HG03139 (cell line): ENCODE data around the gene SLC6A1.

Source experiments
- ATAC-seq: cut with Tn5 transposase; IDR thresholded peaks from one replicate; pipeline ENCODE4 v1.9.1; 2021; ENCODE audit not compliant: unreplicated experiment

SLC6A1 gene

DNA sequence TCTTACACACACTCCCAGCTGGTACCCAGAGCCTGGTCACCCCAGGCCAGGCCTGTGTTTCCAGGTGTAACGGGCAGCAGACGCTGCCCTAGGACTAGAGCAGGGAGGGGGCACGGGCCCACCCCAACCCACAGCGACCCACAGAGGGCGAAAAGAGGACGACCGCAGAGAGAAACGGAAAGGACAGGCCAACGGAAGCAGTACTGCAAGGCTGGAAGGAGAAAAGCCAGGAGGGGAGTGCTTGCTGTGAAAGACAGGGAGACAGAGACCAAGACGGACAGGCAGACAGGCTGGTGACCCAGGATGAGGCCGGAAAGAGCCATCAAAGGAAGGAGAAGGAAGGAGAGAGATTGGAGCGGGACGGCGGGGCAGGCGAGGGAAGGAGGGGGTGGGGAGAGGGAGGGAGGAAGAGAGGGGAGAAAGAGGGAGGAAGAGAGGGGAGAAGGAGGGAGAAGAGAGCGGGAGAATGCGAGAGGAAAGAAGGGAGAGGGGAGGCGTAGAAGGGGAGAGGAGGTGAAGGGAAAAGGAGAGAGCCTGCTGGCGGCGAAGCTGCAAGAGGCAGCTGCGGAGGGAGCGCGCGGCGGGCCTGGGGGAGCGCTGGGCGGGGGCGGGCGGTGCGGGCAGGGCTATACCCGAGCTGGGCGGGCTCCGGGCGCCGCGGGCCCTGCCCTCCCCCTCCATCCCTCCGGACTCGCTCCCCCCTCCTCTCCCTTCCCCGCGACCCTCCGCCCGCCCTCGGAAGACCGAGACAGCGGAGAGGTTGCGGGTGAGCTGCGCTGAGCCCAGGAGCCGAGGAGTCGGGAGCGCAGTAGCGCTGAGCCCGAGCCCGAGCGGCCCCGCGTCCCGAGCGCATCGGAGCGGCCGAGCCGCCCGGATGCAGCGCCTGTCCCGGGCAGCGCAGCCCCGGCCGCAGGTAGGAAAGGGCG is at the start of gene SLC6A1:
SLC6A1 (plus strand) TSS at position 732 of the 926 bp plus-strand sequence. CDS start 24,464 bp downstream, outside the sequence.
- ATAC-seq = no peak

DNA sequence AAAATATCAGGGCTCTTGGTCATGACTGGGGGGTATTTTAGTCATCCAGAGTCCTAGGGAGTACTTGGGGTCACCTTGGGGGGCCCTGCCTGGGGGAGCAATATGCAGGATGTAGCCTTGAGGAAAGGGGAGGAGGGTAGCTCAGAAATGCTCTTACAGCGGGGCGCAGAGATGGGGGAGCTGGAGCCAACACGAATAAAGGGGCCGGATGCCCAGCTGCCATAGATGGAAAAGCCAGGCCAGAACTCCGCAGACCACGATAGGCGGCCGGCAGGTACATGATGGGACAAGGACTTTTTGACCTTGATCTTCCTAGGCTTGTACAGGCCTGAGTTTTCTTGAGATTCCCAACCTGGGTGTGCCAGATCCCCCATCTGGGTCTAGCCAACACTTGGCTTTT is 47.7 kb upstream of the SLC6A1 start:
- ATAC-seq = no peak

DNA sequence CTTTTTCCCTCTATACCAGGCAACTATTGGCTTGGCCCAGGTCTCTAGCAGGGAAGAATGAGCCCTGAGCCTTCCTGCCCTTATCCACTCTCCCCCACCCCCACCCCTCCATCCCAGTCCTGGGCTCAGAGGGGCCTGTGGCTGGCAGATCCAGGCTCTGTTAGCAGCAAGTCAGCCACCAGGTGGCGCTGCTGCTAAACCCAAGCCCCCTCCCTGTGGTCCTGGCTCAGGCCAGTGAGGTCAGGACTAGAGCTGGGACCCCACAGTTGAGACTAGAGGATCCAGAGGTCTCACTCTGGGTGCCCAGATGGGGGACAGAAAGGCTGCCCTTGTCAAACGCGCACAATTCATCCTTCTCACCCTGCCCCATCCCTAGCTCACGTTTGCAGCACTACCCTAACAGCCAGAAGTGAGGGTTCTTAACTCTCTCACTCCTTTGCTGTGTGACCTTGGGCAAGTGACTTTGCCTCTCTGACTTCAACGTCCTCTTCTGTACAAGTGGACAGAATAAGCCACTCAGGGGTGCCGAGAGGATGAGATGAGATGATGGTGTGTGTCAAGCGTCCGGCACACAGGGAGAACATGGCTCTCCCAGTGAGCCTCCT is 46.8 kb upstream of the SLC6A1 start:
- ATAC-seq = no peak

DNA sequence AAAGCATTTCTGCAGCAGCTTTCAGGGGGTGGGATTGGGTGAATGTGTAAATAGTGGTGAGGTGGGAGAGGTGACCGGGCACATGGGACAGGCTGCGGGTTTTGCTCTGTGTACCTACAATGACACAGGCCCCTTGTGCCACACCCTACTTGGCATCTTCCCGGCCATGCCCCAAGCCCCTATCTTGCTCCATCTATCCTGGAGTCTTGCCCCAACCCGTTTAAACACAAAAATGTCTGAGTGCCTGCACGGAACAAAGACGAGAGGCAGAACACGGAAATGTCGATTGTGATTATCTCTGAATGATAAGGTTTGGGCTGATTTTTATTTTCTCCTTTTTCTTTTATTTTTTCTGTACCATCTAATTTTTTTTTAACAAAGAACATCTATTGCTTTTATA is 46.0 kb upstream of the SLC6A1 start:
- ATAC-seq = no peak

DNA sequence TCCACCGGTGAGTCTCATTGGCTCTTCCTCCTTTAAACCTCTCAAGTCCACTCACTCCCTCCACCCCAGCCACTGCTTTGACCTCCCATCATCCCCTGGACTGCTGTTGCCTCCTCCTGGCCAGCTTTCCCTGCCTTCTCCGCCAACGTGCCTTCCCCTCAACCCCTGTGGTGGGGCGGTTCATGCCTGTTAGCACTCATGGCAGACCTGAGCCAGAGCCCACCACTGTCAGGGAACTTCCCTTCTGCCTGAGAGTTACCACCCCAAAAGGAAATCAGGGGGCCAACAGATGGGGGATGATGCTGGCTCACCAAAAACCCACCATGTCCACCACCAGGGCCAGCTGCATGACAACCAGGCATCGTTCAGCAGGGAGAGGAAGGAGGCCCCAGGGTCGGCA is 44.2 kb upstream of the SLC6A1 start:
- no peak for ATAC-seq

DNA sequence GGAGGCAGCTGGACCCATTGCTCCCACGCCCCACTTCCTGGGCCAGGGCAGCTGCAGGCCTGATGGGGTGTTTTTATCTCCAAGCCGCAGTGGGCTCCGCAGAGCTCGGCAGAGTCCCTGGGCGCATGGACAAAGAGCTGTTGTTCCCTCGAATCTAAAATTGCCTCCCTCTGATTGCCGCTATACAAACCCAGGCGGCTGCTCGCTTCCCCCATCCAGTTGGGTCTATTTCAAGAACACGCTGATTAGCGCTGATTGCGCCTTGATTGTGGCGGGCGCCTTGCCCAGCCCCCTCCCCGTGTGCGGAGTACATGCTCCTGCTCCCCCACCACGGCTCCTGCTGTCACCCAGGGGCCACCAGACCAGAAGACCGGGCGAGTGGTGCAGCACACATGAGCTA is 43.4 kb upstream of the SLC6A1 start:
- ATAC-seq = no peak

DNA sequence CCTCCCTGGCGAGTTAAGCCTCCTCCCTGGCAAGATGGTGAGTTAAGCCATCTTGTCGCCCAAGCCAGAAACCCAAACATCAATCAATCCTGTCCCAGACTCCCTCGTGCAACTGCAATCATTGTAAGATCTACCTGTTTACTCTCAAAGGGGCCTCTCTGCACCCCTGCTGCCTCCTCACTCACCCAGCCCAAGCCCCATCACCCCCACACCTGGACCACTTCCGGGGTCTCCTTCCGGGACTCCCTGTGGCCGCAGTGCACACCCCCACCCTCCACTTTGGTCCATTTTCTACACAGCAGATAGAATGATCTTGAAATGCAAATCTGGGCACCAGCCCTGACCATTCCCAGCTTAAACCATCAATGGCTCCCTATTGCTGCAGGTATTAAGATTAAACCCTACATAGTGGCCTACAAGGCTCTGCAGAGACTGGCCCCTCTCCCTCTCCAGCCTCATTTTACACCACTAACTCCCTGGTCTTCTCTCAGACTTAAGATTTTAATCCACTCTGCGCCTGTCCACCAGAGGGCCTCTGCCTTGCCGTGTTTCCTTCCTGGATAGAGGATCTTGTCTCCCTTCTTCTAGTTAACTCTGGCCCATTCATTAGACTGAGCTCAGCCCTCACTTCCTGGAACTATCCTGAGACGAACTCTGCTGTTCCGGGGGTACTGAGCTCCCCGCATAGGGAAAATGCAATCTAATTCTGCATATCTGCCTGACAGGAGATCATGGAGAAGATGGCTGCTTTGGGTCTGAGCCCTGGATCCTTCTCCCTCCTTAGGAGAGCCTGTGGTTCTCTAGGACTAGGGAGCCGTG is 41.9 kb upstream of the SLC6A1 start:
- no peak for ATAC-seq

DNA sequence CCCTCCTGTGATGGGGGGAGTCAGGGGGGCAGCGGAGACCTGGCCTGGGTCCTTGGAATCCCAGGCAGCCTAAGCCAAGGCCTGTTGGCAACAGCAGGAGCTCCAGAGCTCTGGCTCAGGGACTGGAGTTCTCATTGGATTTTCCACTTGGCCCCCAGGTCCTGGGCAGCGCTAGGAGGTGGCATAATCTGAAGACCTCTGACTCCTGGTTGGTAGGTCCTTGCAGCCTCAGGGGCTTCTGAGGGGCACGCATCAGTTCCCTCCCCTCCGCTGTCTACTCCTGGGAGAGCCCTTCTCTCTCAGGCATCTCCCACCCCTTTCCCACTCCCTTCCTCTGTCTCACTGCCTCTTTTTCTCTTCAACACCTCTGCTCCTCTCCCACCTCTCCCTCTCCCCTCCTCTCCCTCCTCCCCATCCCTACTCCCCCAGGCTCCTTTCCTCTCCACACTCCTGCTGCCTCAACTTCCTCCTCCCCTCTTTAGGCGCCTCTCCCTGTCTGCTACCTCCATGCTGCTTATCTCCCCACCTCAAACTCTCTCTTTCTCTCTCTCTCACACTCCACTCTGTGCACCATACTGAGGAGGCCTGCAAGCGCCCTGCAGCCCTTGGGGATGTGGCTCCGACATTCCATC is 41.1 kb upstream of the SLC6A1 start:
- no peak for ATAC-seq

DNA sequence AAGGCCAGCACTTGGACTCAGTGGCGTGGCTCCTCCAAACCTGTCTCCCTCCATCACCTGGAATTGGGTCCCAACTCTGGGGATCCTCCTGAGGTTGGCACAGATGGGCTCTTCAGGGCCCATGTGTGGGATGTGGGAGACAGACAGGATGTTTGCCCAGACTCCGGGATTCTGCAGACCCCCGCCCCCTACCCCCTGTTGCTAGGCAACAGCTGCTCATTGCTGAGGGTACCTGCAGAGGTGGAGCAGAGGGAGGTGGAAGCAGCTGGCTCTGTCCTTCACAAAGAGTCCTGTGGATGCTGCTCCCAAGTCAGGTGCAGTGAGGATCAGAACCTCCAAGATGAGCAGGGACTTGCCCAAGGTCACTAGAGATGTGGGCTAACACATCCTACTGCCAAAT is 40.0 kb upstream of the SLC6A1 start:
- no peak for ATAC-seq

DNA sequence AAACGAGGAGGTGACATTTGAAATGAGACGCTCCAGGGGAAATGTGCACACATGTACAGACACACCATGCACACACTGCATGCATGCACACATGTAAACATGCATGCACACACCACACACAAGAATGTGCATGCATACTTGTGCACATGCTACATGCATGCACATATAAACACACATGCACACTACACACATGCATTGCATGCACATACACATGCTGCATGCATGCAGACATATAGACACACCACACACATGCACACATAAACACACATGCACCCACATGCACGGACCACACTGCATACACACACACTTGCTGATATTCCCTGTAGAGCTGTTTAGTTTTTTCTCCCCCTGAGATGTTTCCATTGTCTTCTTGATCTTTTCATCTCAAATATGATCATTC is 37.8 kb upstream of the SLC6A1 start:
- no peak for ATAC-seq

DNA sequence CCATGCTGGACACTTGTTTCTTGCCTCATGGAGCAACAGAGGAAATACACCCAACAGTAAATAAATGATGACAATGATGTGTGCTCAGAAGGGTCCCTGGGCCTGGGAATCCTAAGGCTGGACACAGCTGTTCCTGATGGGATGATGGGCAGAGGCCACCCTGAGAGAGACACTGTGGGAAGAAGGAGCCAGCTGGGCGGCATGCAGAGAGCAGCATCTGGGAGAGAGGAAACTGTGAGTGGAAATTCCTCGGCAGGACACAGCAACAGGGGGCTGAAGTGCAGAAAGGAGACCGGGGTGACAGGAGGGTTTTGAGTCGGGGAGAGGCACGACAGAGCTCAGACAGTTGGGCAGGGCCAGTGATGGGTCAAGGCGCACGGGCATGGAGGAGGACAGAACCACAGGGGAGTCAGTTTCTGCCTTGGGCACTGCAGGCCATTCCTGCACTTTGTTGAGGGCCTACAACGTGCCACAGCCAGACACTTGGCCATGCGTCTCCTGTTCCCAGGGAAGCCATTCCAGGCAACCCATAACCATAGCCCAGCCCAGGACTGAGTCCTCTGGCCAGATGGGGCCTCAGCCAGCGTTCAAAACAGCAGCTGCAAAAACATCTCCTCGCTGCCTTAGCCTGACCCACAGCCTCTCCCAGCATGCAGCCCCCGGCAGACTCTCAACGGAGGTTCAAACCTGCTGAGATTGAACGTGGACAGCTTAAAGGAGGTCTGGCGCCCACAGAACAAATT is 36.7 kb upstream of the SLC6A1 start:
- ATAC-seq = no peak

DNA sequence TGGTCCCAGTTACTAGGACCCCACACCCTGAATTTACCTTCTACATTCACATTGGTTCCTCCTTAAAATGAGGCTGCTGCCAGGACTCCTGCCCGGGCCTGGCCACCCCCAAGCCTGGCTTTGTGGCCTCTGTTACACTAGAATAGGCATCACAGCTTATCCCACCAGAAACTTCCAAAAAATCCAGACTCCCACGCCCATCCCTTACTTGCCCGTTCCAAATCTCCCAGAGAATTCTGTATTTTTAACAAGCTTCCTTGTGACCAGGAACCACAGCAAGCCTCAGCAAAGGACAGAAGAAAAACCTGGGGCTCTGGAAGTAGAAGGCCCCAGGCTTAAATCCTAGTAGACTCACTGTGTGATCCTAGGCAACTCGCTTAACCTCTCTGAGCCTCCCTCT is 36.0 kb upstream of the SLC6A1 start:
- no peak for ATAC-seq

DNA sequence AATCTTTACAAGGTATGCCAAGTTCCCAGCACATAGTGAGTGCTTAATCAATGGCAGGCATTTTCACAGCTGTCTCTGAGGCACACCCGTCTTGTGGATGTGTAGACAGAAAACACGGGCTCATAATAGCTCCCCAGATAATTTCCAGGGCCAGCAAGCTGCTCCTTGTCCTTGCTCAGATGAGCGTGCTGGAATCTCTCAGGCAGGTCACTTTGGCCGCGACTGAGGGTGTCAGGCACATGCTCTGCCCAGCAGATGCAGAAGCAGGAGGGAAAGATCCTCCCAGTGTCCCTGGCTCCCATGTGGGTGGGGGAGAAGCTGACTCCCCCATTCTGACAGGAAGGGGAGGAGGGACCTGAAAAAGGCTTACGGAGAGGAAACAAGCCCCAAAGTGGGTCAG is 35.6 kb upstream of the SLC6A1 start:
- ATAC-seq = no peak

DNA sequence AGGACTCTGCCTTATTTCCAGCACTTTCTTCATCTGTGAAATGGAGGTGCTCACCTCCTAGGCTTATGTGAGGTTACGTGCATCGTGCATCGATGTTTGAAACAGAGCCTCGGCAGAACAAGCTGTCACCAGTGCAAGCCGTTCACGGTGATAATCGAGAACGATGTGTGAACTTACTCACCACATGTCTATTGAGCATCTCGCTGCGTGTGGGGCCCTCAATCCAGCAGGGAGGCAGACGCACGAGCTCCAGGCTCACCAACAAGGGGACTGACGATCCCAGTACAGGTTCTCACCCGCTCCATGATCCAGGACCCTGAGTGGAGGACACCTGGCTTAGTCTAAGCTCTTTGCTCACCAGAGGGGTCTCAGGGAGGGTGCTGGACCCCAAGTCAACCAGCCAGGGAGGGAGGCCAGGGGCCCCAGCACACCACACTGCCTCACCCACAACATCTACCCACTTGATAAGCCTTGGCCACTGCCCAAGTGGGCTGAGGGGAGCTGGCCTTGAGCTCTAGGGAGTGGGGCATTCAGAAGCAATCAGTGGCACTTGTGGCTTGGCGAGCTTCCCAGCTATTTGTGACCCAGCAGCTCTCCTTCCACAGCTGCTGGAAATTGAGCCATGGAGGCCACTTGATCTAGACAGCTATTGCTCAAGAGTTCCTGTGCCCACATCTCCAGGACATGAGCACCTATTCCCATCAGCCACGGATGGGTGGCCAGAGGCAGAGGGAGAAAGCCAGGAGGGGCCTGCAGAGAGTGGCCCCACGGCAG is 34.4 kb upstream of the SLC6A1 start:
- no peak for ATAC-seq

DNA sequence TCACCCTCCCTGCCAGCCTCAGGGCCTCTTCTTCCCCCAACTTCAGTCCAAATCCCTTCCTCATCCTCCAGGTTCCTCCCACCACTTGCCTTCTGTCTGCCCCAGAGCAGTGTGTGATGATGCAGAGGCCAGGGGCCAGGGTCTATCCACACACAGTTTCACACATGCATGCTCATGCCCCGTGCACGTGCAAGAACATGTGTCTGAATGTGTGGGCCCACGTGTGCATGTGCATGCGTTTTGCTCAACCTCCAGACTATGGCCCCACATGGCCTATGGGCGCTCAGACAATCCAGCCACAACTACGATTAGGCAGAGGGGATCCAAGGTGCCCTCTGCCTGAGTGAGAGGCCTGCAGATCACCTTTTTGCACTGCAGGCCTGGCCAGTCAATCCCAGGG is 32.3 kb upstream of the SLC6A1 start:
- ATAC-seq = no peak

DNA sequence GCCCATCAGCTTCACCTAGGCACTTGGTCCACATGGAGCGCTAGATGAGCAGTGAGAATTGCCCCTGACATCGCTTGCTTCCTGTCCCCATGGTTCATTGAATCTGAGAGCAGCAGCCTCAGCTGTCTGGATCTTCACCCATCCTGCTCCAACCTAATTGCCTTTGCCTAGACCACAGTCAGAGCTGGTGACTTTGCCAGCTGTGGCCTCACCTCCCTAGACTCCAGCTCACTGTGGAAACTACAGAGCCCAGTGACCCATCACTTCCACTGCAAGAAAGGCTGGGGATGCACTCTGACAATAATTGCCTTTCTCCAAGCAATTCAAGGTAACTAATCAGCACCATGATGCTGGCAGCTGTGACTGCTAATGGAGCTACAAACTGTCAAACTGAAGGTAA is 30.6 kb upstream of the SLC6A1 start:
- no peak for ATAC-seq

DNA sequence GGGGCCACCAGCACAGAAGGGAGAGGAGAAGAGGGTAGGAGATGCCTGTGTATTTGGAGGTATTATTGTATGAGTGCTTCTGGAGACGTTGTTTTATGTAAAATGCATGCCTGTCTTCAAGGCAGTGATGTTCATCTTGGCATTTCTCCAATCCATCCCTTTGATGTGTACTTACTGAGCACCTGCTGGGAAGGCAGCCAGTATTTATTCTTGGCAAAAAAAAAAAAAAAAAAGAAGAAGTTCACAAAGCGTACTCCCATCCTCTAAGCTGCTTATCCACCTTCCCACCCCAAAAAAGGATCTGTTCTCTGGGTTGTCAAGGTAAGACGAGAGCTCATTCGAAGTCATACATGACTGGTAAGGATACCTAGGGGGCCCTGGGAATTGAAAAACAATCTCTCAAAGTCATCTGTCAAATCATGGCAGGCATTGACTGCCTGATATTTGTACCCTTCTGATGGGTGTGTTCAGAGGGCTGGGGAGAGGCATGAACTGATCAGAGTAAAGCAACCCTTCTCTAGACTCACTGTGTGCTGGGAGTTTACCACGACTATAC is 30.0 kb upstream of the SLC6A1 start:
- no peak for ATAC-seq

DNA sequence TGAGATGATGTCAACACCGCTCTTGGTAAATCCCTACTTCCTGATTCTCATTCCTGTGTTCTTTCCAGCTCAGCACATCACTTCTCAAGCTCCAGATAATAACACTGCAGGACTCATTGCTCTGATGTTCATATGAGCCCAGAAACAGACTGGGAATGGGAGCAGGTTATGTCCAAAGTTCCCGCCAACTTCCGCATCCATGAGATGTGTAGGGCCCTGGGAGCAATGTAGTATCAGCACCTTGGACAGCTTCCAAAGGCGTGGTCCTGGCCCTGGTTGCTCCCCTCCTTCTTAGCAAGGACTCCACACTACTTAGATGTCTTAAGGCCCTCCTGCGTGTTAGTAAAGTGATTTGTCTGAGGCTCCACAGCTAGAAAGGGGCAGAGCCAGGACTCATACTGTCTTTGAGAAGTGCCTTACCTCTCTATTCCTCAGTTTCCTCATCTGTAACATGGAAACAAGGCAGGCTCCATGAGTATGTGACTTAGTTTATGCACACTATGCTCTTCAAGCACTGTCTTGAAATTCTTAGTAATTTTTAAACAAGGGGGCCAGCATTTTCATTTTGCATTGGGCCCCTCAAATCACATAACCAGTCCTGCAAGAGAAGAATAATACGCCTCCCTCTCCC is 27.9 kb upstream of the SLC6A1 start:
- no peak for ATAC-seq

DNA sequence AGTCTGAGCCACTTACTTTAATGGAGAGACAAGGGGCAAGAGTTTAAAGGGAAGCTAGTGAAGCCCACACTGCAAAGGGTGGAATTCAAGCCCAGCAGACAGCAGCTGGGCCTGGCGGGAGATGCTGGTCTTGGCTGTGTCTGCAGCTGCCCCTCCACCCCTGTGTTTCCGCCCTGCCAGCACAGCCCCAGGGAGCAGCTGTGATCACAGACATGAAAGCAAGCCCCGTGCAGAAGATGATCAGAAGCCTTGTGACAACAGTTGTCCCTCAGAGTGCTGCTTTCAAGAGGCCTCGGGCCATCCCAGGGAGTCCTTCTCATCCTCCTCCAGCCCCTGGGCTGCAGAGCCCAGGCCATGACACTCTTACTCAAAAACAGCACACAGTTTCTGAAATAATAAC is 24.1 kb upstream of the SLC6A1 start:
- ATAC-seq = no peak
